ENCODE measurements around the gene LRRC23.

LRRC23 gene

GRCh38 chr12:6946033-6946919, 41.7 kb downstream of the LRRC23 start:
- DNase-seq, result peak; percentile 45

GRCh38 chr12:6946920-6947374, 42.3 kb downstream of the LRRC23 start:
- no peak for DNase-seq

- no peak for DNase-seq
These were observed 43.0 kb downstream of the LRRC23 start for GRCh38 chr12:6947615-6948014.

GRCh38 chr12:6948873-6949594, 44.4 kb downstream of the LRRC23 start:
- DNase-seq, result no peak

- DNase-seq, result no peak
These were observed 45.8 kb downstream of the LRRC23 start for GRCh38 chr12:6950401-6950801.

- DNase-seq, result peak; percentile 62
These were observed 46.4 kb downstream of the LRRC23 start, which contains the start of gene PTPN6 for GRCh38 chr12:6950811-6951540. Gene PTPN6, plus strand, starts transcription at chr12:6951356. Its CDS starts 157 bp downstream, at chr12:6951513.

GRCh38 chr12:6951551-6952120, 47.0 kb downstream of the LRRC23 start:
- no peak for DNase-seq

GRCh38 chr12:6952121-6952862, 47.7 kb downstream of the LRRC23 start:
- no peak for DNase-seq

GRCh38 chr12:6952863-6953441, 48.3 kb downstream of the LRRC23 start:
- DNase-seq, result no peak

GRCh38 chr12:6953442-6954315, 49.1 kb downstream of the LRRC23 start:
- DNase-seq, result peak; percentile 74

GRCh38 chr12:6954316-6955107, 49.9 kb downstream of the LRRC23 start:
- no peak for DNase-seq

- no peak for DNase-seq
These were observed 50.7 kb downstream of the LRRC23 start for GRCh38 chr12:6955108-6956020.

GRCh38 chr12:6956021-6956727, 51.6 kb downstream of the LRRC23 start:
- DNase-seq, result no peak

- DNase-seq, result no peak
These were observed 52.6 kb downstream of the LRRC23 start for GRCh38 chr12:6957151-6957701.

- DNase-seq, result no peak
These were observed 53.4 kb downstream of the LRRC23 start for GRCh38 chr12:6957741-6958608.

GRCh38 chr12:6958609-6959057, 54.0 kb downstream of the LRRC23 start:
- no peak for DNase-seq

Data from stimulated activated CD4-positive, alpha-beta T cell treated with anti-CD3 and anti-CD28 coated beads, Interleukin-12 subunit alpha, Interleukin-12 subunit beta, amount 100 ng/mL, for 4 hours (primary cell).